K562 (cell line): ENCODE results near the gene RPL10A. TPM values are rescaled to one million over a fixed set of nuclear protein-coding genes. Genes with fewer than 3 reads are reported as not detected.

Source experiments
- ATAC-seq: fragments of 200-7000 bp; cut with Tn5 transposase; 3 replicates; pipeline ENCODE4 v1.9.1; 2020; ENCODE audit warnings: moderate library complexity
- BruUV-seq: library from RNA; stranded (reverse); fragments of 400-500 nt; replicated peaks from 2 replicates; lab custom pipeline; 2021; lab: Mats Ljungman, UMichigan
- CTCF ChIA-PET: fragments of 300-600 bp; formaldehyde crosslinking; extraction: SDS; loops from one replicate; lab custom pipeline; 2021; ENCODE audit warnings: low intra/inter-chr PET ratio; lab: Yijun Ruan, JAX
- POLR2A ChIA-PET: fragments of 300-600, 350-650 bp; sonication (Branson Sonifier 250); formaldehyde crosslinking; extraction: SDS; loops from one replicate; lab custom pipeline; 2021; ENCODE audit warnings: antibody characterized with exemption, inconsistent platforms; lab: Yijun Ruan, JAX
- DNase-seq, 4 experiments: peaks; one replicate each; pipeline versions ENCODE4 v3.0.0 to v3.0.0-alpha.2; 2011 to 2018; ENCODE audit warnings: low spot score in 3 of 4, mixed read lengths in 3 of 4; ENCODE audit errors: extremely low read depth in 1 of 4
- FAIRE-seq: peaks from 2 replicates; lab custom pipeline; 2011; peaks lifted over from hg19 to GRCh38; lab: Jason Lieb, UNC
- H2AFZ ChIP-seq: 2 replicates; pipeline ENCODE4 v1.6.0; 2011; ENCODE audit warnings: low read depth, low read length, control low read depth, inconsistent platforms
- H3K27ac ChIP-seq: fragments of 200-600 bp; 3 replicates; pipeline ENCODE4 v1.8.0; 2011; ENCODE audit warnings: low read depth, mild to moderate bottlenecking, control low read depth, inconsistent platforms, low read length, moderate library complexity, mixed read lengths; ENCODE audit errors: extremely low read depth
- H3K27me3 ChIP-seq, 2 experiments: fragments of 300-600 bp in 1 of 2; 2 replicates in 1 of 2; 3 replicates in 1 of 2; pipeline versions ENCODE4 v1.6.0 to v1.8.0; 2011; ENCODE audit warnings: inconsistent platforms in 2 of 2, low read length in 2 of 2, mild to moderate bottlenecking in 1 of 2, mixed read lengths in 1 of 2, moderate library complexity in 1 of 2; ENCODE audit not compliant: control insufficient read depth in 2 of 2, insufficient read depth in 2 of 2
- H3K36me3 ChIP-seq: fragments of 300-600 bp; 3 replicates; pipeline ENCODE4 v1.8.0; 2011; ENCODE audit warnings: mild to moderate bottlenecking, low read length, inconsistent platforms; ENCODE audit not compliant: control insufficient read depth, insufficient read depth
- H3K4me1 ChIP-seq, 2 experiments: fragments of 200-600 bp in 1 of 2; replicated peaks in 1 of 2; 2 replicates in 1 of 2; 3 replicates in 1 of 2; pipeline versions ENCODE4 v1.5.1 to v1.8.0; 2011; ENCODE audit warnings: inconsistent platforms in 2 of 2, low read length in 2 of 2, mild to moderate bottlenecking in 1 of 2, mixed read lengths in 1 of 2, moderate library complexity in 1 of 2; ENCODE audit not compliant: control insufficient read depth in 2 of 2, insufficient read depth in 2 of 2
- H3K4me2 ChIP-seq: 2 replicates; pipeline ENCODE4 v1.6.1; 2011; ENCODE audit warnings: low read length, control low read depth, inconsistent platforms, mixed read lengths; ENCODE audit not compliant: insufficient read depth
- H3K4me3 ChIP-seq: fragments of 200-600 bp; sonication (generic), shearing (Covaris generic); 2 replicates; pipeline ENCODE4 v1.5.1; 2016; ENCODE audit warnings: control low read depth, inconsistent platforms
- H3K79me2 ChIP-seq: fragments of 200-600 bp; 3 replicates; pipeline ENCODE4 v1.8.0; 2011; ENCODE audit warnings: low read length, inconsistent platforms; ENCODE audit not compliant: control insufficient read depth, insufficient read depth
- H3K9ac ChIP-seq, 2 experiments: 2 replicates each; pipeline versions ENCODE4 v1.6.0 to v1.6.1; 2011; ENCODE audit warnings: low read depth in 2 of 2, low read length in 2 of 2, control low read depth in 1 of 2, inconsistent platforms in 1 of 2, mild to moderate bottlenecking in 1 of 2, mixed read lengths in 1 of 2; ENCODE audit not compliant: insufficient read depth in 1 of 2
- H3K9me1 ChIP-seq: one replicate; pipeline ENCODE4 v1.6.0; 2011; ENCODE audit warnings: inconsistent platforms, mild to moderate bottlenecking, low read length, moderate library complexity; ENCODE audit not compliant: control insufficient read depth, insufficient read depth
- H3K9me3 ChIP-seq: replicated peaks from 2 replicates; pipeline ENCODE4 v1.5.1; 2011; ENCODE audit warnings: low read depth, low read length, inconsistent platforms; ENCODE audit not compliant: control insufficient read depth, insufficient read depth
- H4K20me1 ChIP-seq: replicated peaks from 2 replicates; pipeline ENCODE4 v1.6.1; 2011; ENCODE audit warnings: low read length, inconsistent platforms, mixed read lengths; ENCODE audit not compliant: control insufficient read depth, insufficient read depth
- CTCF ChIP-seq, 3 experiments: IDR thresholded peaks in 2 of 3; conservative IDR thresholded peaks in 1 of 3; 2 replicates each; pipeline ENCODE4 v1.5.1; 2011 to 2012; ENCODE audit warnings: low read length in 3 of 3, mild to moderate bottlenecking in 3 of 3, control low read depth in 2 of 3, improper control_type of control experiment in 1 of 3, inconsistent platforms in 1 of 3, low read depth in 1 of 3, mixed read lengths in 1 of 3, moderate library complexity in 1 of 3; ENCODE audit not compliant: insufficient read depth in 2 of 3
- CTCFL ChIP-seq: IDR thresholded peaks from 2 replicates; pipeline ENCODE4 v1.6.1; 2011; ENCODE audit warnings: borderline replicate concordance, low read depth, mild to moderate bottlenecking, moderate library complexity, low read length; ENCODE audit not compliant: insufficient read depth, poor library complexity, severe bottlenecking
- ESRRA ChIP-seq: fragments of 450-650 bp; IDR thresholded peaks from 2 replicates; pipeline ENCODE4 v1.6.1; 2014; ENCODE audit warnings: low read depth, mild to moderate bottlenecking, moderate library complexity, borderline replicate concordance
- ILF3 ChIP-seq: fragments of 450-650 bp; IDR thresholded peaks from 2 replicates; pipeline ENCODE4 v1.6.1; 2018; ENCODE audit warnings: antibody characterized with exemption, mild to moderate bottlenecking, moderate library complexity, borderline replicate concordance
- LARP7 ChIP-seq: fragments of 450-650 bp; IDR thresholded peaks from 2 replicates; pipeline ENCODE4 v1.6.1; 2016
- MCM2 ChIP-seq: fragments of 450-650 bp; IDR thresholded peaks from 2 replicates; pipeline ENCODE4 v1.6.1; 2017; ENCODE audit warnings: low read depth, mild to moderate bottlenecking
- MTF1 ChIP-seq: fragments of 250-450 bp; sonication (Bioruptor Pico); IDR thresholded peaks from 2 replicates; pipeline ENCODE4 v1.9.0; 2021; ENCODE audit warnings: moderate library complexity, mild to moderate bottlenecking, inconsistent platforms, borderline replicate concordance
- SIRT6 ChIP-seq: IDR thresholded peaks from one replicate; pipeline ENCODE4 v1.6.1; 2012; ENCODE audit warnings: low read depth, mild to moderate bottlenecking, control low read depth, inconsistent platforms, low read length, moderate library complexity
- SMARCB1 ChIP-seq: IDR thresholded peaks from 2 replicates; pipeline ENCODE4 v1.6.1; 2011; ENCODE audit warnings: improper control_type of control experiment, low read depth; ENCODE audit not compliant: insufficient read length
- ZNF121 ChIP-seq: sonication (generic); formaldehyde crosslinking; conservative IDR thresholded peaks from 2 replicates; pipeline ENCODE4 v1.8.0; 2022; ENCODE audit warnings: missing genetic modification reagents
- ZNF239 ChIP-seq: fragments of 250-450 bp; sonication (Bioruptor Pico); IDR thresholded peaks from 2 replicates; pipeline ENCODE4 v1.4.0; 2020; ENCODE audit warnings: mild to moderate bottlenecking
- whole genome bisulfite sequencing: fragments of 100-300 bp; shearing (Covaris generic); methylation state at CpG from one replicate; pipeline ENCODE4 v1.1.6; 2016; ENCODE audit warnings: low coverage, mixed read lengths; ENCODE audit not compliant: insufficient coverage; ENCODE audit errors: missing lambda C conversion rate; 5-methylcytosine and 5-hydroxymethylcytosine counted together
- in situ Hi-C: fragments of 300-500 bp; cut with MboI; formaldehyde crosslinking; loops from 4 replicates; pipeline ENCODE4 v1.15.0; 2018; ENCODE audit warnings: inconsistent platforms, mixed read lengths
- intact Hi-C: fragments of 100-400 bp; cut with micrococcal nuclease; formaldehyde crosslinking; loops from 2 replicates; pipeline ENCODE4 v1.14.2; 2022
- polyA plus RNA-seq, 8 experiments: library from polyadenylated mRNA; depleted of rRNA in 4 of 8; stranded (reverse) in 5 of 8; unstranded in 3 of 8; fragments of >200 nt; fragmentation: Nextera tagmentation in 2 of 8; fragmentation: Illumina TruSeq in 1 of 8; extraction: Ambion mirVana in 2 of 8; extraction: Trizol in 1 of 8; gene quantifications; 2 replicates each; pipeline versions ENCODE4 v1.2.1 to v1.2.3, GENCODE V29; 2011 to 2014; ENCODE audit warnings: inconsistent platforms in 1 of 8, missing spikeins in 1 of 8
- total RNA-seq, 7 experiments: library from RNA; depleted of rRNA in 6 of 7; stranded (reverse); fragments of >200 nt in 6 of 7; fragmentation: Illumina TruSeq in 2 of 7; extraction: Trizol in 2 of 7; gene quantifications; 2 replicates each; pipeline versions ENCODE4 v1.2.1 to v1.2.3, GENCODE V29; 2011 to 2021; ENCODE audit warnings: low replicate concordance in 1 of 7
- TF ChIP-seq, protein P1 (sequence below): sonication (generic); formaldehyde crosslinking; IDR thresholded peaks from 2 replicates; pipeline ENCODE4 v1.8.0; 2023; ENCODE audit warnings: mild to moderate bottlenecking, missing genetic modification reagents

The RPL10A gene
- total and polyA plus RNA-seq, 9 of the 15 experiments (the other 6 are each of a cell fraction or from before 2014, with no cell fraction given) = 1,589 to 3,237 (median 2,116) TPM

DNA sequence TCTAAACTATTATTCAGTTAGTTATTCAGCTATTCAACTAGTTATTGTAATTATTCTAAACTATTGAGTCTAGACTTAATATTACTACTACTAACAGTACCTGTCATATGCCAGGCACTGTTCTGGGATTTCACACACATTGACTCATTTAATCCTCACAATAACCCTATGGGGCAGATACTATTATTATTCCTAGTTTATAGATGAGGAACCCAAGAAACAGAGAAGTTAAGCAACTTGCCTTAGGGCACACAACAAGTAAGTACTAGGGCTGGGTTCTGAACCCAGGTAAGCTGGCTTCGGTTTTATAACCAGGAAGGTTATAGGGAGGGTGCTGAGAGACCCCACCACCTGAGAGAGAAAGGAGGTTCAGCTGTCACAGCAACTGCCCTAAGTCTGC is 20.9 kb downstream of the RPL10A start (continued):
- TF ChIP-seq, protein P1, sequence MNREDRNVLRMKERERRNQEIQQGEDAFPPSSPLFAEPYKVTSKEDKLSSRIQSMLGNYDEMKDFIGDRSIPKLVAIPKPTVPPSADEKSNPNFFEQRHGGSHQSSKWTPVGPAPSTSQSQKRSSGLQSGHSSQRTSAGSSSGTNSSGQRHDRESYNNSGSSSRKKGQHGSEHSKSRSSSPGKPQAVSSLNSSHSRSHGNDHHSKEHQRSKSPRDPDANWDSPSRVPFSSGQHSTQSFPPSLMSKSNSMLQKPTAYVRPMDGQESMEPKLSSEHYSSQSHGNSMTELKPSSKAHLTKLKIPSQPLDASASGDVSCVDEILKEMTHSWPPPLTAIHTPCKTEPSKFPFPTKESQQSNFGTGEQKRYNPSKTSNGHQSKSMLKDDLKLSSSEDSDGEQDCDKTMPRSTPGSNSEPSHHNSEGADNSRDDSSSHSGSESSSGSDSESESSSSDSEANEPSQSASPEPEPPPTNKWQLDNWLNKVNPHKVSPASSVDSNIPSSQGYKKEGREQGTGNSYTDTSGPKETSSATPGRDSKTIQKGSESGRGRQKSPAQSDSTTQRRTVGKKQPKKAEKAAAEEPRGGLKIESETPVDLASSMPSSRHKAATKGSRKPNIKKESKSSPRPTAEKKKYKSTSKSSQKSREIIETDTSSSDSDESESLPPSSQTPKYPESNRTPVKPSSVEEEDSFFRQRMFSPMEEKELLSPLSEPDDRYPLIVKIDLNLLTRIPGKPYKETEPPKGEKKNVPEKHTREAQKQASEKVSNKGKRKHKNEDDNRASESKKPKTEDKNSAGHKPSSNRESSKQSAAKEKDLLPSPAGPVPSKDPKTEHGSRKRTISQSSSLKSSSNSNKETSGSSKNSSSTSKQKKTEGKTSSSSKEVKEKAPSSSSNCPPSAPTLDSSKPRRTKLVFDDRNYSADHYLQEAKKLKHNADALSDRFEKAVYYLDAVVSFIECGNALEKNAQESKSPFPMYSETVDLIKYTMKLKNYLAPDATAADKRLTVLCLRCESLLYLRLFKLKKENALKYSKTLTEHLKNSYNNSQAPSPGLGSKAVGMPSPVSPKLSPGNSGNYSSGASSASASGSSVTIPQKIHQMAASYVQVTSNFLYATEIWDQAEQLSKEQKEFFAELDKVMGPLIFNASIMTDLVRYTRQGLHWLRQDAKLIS = no peak
- TF ChIP-seq MTF1 (no peak), MCM2 (no peak), SMARCB1 (no peak)

GRCh38 chr6:35489995-35490791 is 22.0 kb downstream of the RPL10A start:
- peak overlapping the region; percentile 27; the same call in 1 of the 2 replicates for H2AFZ ChIP-seq
- WGBS = 29% methylated on average over 21 of the region's 28 CpGs
- TF ChIP-seq ILF3 (no peak), ZNF121 (CRISPR knock-in tag) (no peak), CTCFL (no peak), ESRRA (0 out of 2 replicates have a peak, but pooled peaks have one; percentile 18), ZNF239 (no peak), LARP7 (no peak), SIRT6 (no peak), CTCF (IDR thresholded peaks at IDR 0.05 in 2 of 3, conservative IDR thresholded peaks at IDR 0.05 in 1 of 3; ENCODE audit: insufficient read depth in 2 of 3, low read depth in 1 of 3, low read length in 3 of 3) (no peak)

More at GRCh38 chr6:35489995-35490791, 22.0 kb downstream of the RPL10A start:
- Histone ChIP-seq H3K4me1 (peaks cover 53 to 71% of the 10 kb centered on the region in 2 experiments), H3K9me3 (no peaks in the 10 kb centered on the region), H3K27me3 (no peaks in the 10 kb centered on the region), H3K9ac (peak overlapping the region; percentile 36 to 84; a peak in 3 of 4 replicates), H3K9me1 (peaks cover 3% of the 10 kb centered on the region), H4K20me1 (peaks cover 26% of the 10 kb centered on the region; the same call in 1 of the 2 replicates), H3K27ac (peak overlapping the region; percentile 67), H3K36me3 (no peaks in the 10 kb centered on the region), H3K4me3 (no peak overlapping the region), H3K79me2 (peaks cover 19% of the 10 kb centered on the region; the same call in 2 of the 3 replicates), H3K4me2 (peak overlapping the region; percentile 62)
- peak; percentile 83 to 90 (median 87) for DNase-seq
- CTCF ChIA-PET = no interaction called here
- BruUV-seq = no TSS peak
- peak; percentile 86 for ATAC-seq
- in situ Hi-C loops (no loop called here), intact Hi-C loops (no loop called here)
- POLR2A ChIA-PET = interaction anchor here (0.5 to 5.6 kb wide), 6 partner anchors 11 to 275 kb away, joined by 3 to 52 read pairs (median 4); no protein-coding TSS in a partner anchor
- no peak for FAIRE-seq
